Lung (tissue), 12 donors: Measurements from ENCODE around the gene HOXC9. TPM values are rescaled to one million over a fixed set of nuclear protein-coding genes. Genes with fewer than 3 reads are reported as not detected.

Experiments
- ATAC-seq: fragments of 200-7000 bp; cut with Tn5 transposase; one replicate; pipeline ENCODE4 v1.9.1; 2020; ENCODE audit warnings: moderate number of reproducible peaks; ENCODE audit not compliant: insufficient read depth, low FRiP score
- DNase-seq, 3 donors: peaks; one replicate each; pipeline ENCODE4 v3.0.0-alpha.2; 2013 to 2017
- H3K27ac ChIP-seq, 2 donors: one replicate each; pipeline ENCODE4 v1.5.1; 2013; ENCODE audit warnings: mild to moderate bottlenecking in 2 of 2, moderate library complexity in 2 of 2, control low read depth in 1 of 2, inconsistent platforms in 1 of 2, low read depth in 1 of 2, low read length in 1 of 2
- H3K27me3 ChIP-seq, 3 donors: one replicate each; pipeline ENCODE4 v1.5.1; 2013; ENCODE audit warnings: low read length in 2 of 3; ENCODE audit not compliant: control insufficient read depth in 3 of 3, insufficient read depth in 3 of 3
- H3K36me3 ChIP-seq, 4 donors: one replicate each; pipeline ENCODE4 v1.5.1; 2013; ENCODE audit warnings: low read length in 4 of 4, mild to moderate bottlenecking in 1 of 4, moderate library complexity in 1 of 4; ENCODE audit not compliant: control insufficient read depth in 4 of 4, insufficient read depth in 4 of 4
- H3K4me1 ChIP-seq, 5 donors: one replicate each; pipeline ENCODE4 v1.5.1; 2013; ENCODE audit warnings: low read length in 5 of 5, mild to moderate bottlenecking in 2 of 5, moderate library complexity in 1 of 5; ENCODE audit not compliant: control insufficient read depth in 5 of 5, insufficient read depth in 5 of 5
- H3K4me3 ChIP-seq: one replicate; pipeline ENCODE4 v1.5.1; 2013; ENCODE audit warnings: mild to moderate bottlenecking, control low read depth, moderate library complexity
- H3K9ac ChIP-seq, 2 donors: one replicate each; pipeline ENCODE4 v1.5.1; 2013; ENCODE audit warnings: low read length in 2 of 2, control low read depth in 1 of 2; ENCODE audit not compliant: insufficient read depth in 1 of 2
- H3K9me3 ChIP-seq, 4 donors: one replicate each; pipeline ENCODE4 v1.5.1; 2013; ENCODE audit warnings: low read length in 3 of 4, mild to moderate bottlenecking in 1 of 4, moderate library complexity in 1 of 4; ENCODE audit not compliant: control insufficient read depth in 4 of 4, insufficient read depth in 3 of 4
- CTCF ChIP-seq: IDR thresholded peaks from 2 replicates; pipeline ENCODE4 v1.5.1; 2012; ENCODE audit warnings: mild to moderate bottlenecking; ENCODE audit errors: control extremely low read depth, extremely low read depth
- WGBS, 2 donors: extraction: QIAGEN DNeasy Blood & Tissue Kit; methylation state at CpG; one replicate each; pipeline ENCODE4 v1.1.7; 2013; 5-methylcytosine and 5-hydroxymethylcytosine counted together
- polyA plus RNA-seq, 2 donors: library from polyadenylated mRNA; stranded (reverse); fragments of 200-250 nt; gene quantifications; one replicate each; pipeline ENCODE4 v1.2.1, GENCODE V29; 2013
- total RNA-seq, 2 donors: library from RNA; depleted of rRNA in 1 of 2; stranded (reverse); fragments of >200 nt in 1 of 2; gene quantifications; one replicate each; pipeline ENCODE4 v1.2.1, GENCODE V29; 2014 to 2021
- donor health status: control.
- donor health status: control.
- donor health status: Bipolar disorder and iron deficiency.
- donor health status: healthy.
- donor health status: DM: yes; HTN: yes; CAD: no.

HOXC9 gene
- total and polyA plus RNA-seq, 4 donors, result 0.08 to 0.18 TPM; not detected in 2

- 33 to 40% methylated on average over 8 of the region's 8 CpGs for WGBS, 2 donors
- peaks cover 0 to 22% (median 5%) of the 10 kb centered on the region in 5 donors for H3K4me1 ChIP-seq
- no peak overlapping the region for H3K27ac ChIP-seq
- no peaks in the 10 kb centered on the region for H3K9me3 ChIP-seq
- no peaks in the 10 kb centered on the region for H3K36me3 ChIP-seq
- ATAC-seq, result no peak
- DNase-seq, result no peak
- H3K9ac ChIP-seq, result no peak overlapping the region
- H3K4me3 ChIP-seq, result no peak overlapping the region
- no peak for TF ChIP-seq CTCF
- peaks cover 9 to 91% (median 67%) of the 10 kb centered on the region in 3 donors for H3K27me3 ChIP-seq
Observed at GRCh38 chr12:54022960-54023884, 23.3 kb downstream of the HOXC9 start.

GRCh38 chr12:54024127-54024526, 24.2 kb downstream of the HOXC9 start:
- H3K9me3 ChIP-seq, result no peaks in the 10 kb centered on the region
- no peak overlapping the region for H3K4me3 ChIP-seq
- H3K9ac ChIP-seq, result no peak overlapping the region
- DNase-seq (no peak), ATAC-seq (no peak)
- 23 to 31% methylated on average over 17 of the region's 17 CpGs for WGBS, 2 donors
- H3K27me3 ChIP-seq, result peaks cover 9 to 93% (median 72%) of the 10 kb centered on the region in 3 donors
- H3K27ac ChIP-seq, result no peak overlapping the region
- peaks cover 0 to 21% (median 3%) of the 10 kb centered on the region in 5 donors for H3K4me1 ChIP-seq
- TF ChIP-seq CTCF, result no peak
- no peaks in the 10 kb centered on the region for H3K36me3 ChIP-seq

- ATAC-seq (no peak), DNase-seq (no peak)
- no peaks in the 10 kb centered on the region for H3K36me3 ChIP-seq
- no peak overlapping the region for H3K9ac ChIP-seq
- 39 to 42% methylated on average over 5 of the region's 5 CpGs for WGBS, 2 donors
- TF ChIP-seq CTCF, result no peak
- H3K4me1 ChIP-seq, result peaks cover 0 to 19% (median 0%) of the 10 kb centered on the region in 5 donors
- H3K27me3 ChIP-seq, result peaks cover 9 to 96% (median 73%) of the 10 kb centered on the region in 3 donors
- no peak overlapping the region for H3K4me3 ChIP-seq
- H3K27ac ChIP-seq, result no peak overlapping the region
- H3K9me3 ChIP-seq, result no peaks in the 10 kb centered on the region
Observed at GRCh38 chr12:54024581-54025305, 24.8 kb downstream of the HOXC9 start.
